Measurements from ENCODE around the gene RIC1.
"Not testable (repeated sequence)": the region's sequence is repeated elsewhere in the genome, so short reads cannot be mapped to it uniquely, and the experiment has no call there.

The RIC1 gene

GRCh38 chr9:5628530-5629311, at the start of gene RIC1:
Gene RIC1, plus strand, starts transcription at chr9:5629107. Its CDS starts 203 bp downstream, at chr9:5629310.
- peak; percentile 79 for DNase-seq

- DNase-seq, result no peak
Observed at GRCh38 chr9:5579881-5580280, 49.0 kb upstream of the RIC1 start.

GRCh38 chr9:5580650-5581049, 48.3 kb upstream of the RIC1 start:
- DNase-seq, result no peak

GRCh38 chr9:5581706-5582105, 47.2 kb upstream of the RIC1 start:
- DNase-seq, result not testable (repeated sequence)

GRCh38 chr9:5582835-5583195, 46.1 kb upstream of the RIC1 start:
- DNase-seq, result no peak

GRCh38 chr9:5586391-5586802, 42.5 kb upstream of the RIC1 start:
- no peak for DNase-seq

GRCh38 chr9:5587024-5587423, 41.9 kb upstream of the RIC1 start:
- no peak for DNase-seq

GRCh38 chr9:5592231-5592630, 36.7 kb upstream of the RIC1 start:
- no peak for DNase-seq

GRCh38 chr9:5592904-5593303, 36.0 kb upstream of the RIC1 start:
- DNase-seq, result no peak

GRCh38 chr9:5593904-5594303, 35.0 kb upstream of the RIC1 start:
- no peak for DNase-seq

- DNase-seq, result no peak
Observed at GRCh38 chr9:5596173-5596572, 32.7 kb upstream of the RIC1 start.

- DNase-seq, result no peak
Observed at GRCh38 chr9:5608298-5609225, 20.3 kb upstream of the RIC1 start.

GRCh38 chr9:5609226-5609596, 19.7 kb upstream of the RIC1 start:
- DNase-seq, result no peak

GRCh38 chr9:5610491-5610890, 18.4 kb upstream of the RIC1 start:
- no peak for DNase-seq

- DNase-seq, result no peak
Observed at GRCh38 chr9:5611321-5612184, 17.4 kb upstream of the RIC1 start.

- DNase-seq, result no peak
Observed at GRCh38 chr9:5612185-5612530, 16.7 kb upstream of the RIC1 start.

- no peak for DNase-seq
Observed at GRCh38 chr9:5614192-5614591, 14.7 kb upstream of the RIC1 start.

- DNase-seq, result no peak
Observed at GRCh38 chr9:5614985-5615384, 13.9 kb upstream of the RIC1 start.

- no peak for DNase-seq
Observed at GRCh38 chr9:5617749-5618148, 11.2 kb upstream of the RIC1 start.

GRCh38 chr9:5620494-5620893, 8.4 kb upstream of the RIC1 start:
- no peak for DNase-seq

GRCh38 chr9:5621327-5621726, 7.6 kb upstream of the RIC1 start:
- DNase-seq, result no peak

- DNase-seq, result no peak
Observed at GRCh38 chr9:5622016-5622415, 6.9 kb upstream of the RIC1 start.

GRCh38 chr9:5624655-5625054, 4.3 kb upstream of the RIC1 start:
- no peak for DNase-seq
